GM12864 (cell line): ENCODE data around the gene SDHAF3.
A peak's percentile ranks its signal among the peaks of the same experiment; 100 is the strongest.
"Not testable (repeated sequence)": the region's sequence is repeated elsewhere in the genome, so short reads cannot be mapped to it uniquely, and the experiment has no call there.

Source experiments
- DNase-seq: peaks from one replicate; pipeline ENCODE4 v3.0.0-alpha.2; 2011; ENCODE audit warnings: low read depth
- H3K4me3 ChIP-seq: 2 replicates; pipeline ENCODE4 v1.5.1; 2011; ENCODE audit warnings: mild to moderate bottlenecking, low read depth, low read length, control low read depth
- TF ChIP-seq, protein P1 (sequence below): IDR thresholded peaks from 2 replicates; pipeline ENCODE4 v1.5.1; 2011; ENCODE audit warnings: low read depth, mild to moderate bottlenecking, moderate library complexity, low read length, control low read depth, inconsistent platforms; ENCODE audit errors: missing control alignments

Gene SDHAF3

DNA sequence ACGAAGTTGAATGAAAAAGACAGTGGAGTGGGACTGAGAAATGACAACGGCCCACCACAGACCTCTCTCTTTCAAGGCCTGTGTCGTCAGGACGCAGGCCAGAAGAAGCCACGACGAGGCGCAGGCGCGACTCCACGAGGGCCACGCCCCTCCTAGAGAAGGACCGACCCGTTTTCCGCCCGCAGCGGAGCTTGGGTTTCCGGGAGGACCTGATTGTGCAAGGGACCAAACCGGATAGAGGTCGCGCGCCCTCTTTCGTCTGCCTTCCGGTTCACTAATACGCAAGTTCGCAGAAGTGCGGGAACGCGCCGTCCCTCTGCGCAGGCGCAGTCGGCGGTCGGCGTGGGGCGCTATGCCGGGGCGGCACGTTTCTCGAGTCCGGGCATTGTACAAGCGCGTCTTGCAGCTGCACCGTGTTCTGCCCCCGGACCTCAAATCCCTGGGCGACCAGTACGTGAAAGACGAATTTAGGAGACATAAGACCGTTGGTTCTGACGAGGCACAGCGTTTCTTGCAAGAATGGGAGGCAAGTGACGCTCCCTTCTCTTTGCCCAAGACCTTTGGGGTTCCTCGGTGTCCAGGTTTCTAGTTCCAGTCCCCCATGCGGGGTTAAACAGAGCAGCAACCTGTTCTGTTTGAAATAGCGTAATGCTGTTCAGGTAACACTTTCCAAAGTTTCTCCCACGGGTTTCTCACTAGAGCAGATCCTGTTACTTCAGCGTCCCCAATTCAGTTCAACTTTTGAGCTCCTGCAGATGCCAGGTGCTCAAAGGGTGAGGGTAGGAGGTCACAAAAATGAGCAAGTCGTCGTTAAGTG, at the start of gene SDHAF3:
SDHAF3 (plus strand) TSS at position 327 of the 817 bp plus-strand sequence; CDS start at position 353, 26 bp downstream.
- H3K4me3 ChIP-seq = peak within 1 kb of the TSS; percentile 88
- TF ChIP-seq, protein P1, sequence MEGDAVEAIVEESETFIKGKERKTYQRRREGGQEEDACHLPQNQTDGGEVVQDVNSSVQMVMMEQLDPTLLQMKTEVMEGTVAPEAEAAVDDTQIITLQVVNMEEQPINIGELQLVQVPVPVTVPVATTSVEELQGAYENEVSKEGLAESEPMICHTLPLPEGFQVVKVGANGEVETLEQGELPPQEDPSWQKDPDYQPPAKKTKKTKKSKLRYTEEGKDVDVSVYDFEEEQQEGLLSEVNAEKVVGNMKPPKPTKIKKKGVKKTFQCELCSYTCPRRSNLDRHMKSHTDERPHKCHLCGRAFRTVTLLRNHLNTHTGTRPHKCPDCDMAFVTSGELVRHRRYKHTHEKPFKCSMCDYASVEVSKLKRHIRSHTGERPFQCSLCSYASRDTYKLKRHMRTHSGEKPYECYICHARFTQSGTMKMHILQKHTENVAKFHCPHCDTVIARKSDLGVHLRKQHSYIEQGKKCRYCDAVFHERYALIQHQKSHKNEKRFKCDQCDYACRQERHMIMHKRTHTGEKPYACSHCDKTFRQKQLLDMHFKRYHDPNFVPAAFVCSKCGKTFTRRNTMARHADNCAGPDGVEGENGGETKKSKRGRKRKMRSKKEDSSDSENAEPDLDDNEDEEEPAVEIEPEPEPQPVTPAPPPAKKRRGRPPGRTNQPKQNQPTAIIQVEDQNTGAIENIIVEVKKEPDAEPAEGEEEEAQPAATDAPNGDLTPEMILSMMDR = peak; percentile 6
- DNase-seq = peak; percentile 97

DNA sequence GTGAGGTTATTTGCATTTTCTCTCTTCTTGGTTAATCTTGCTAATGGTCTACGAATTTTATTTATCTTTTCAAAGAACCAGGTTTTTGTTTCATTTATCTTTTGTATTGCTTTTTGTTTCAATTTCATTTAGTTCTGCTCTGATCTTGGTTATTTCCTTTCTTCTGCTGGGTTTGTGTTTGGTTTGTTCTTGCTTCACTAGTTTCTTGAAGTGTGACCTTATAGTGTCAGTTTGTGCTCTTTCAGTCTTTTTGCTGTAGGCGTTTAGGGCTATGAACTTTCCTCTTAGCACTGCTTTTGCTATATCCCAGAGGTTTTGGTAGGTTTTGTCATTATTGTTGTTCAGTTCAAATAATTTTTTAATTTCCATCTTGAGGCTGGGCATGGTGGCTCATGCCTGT, 45.5 kb upstream of the SDHAF3 start:
- H3K4me3 ChIP-seq, DNase-seq: not testable (repeated sequence)

DNA sequence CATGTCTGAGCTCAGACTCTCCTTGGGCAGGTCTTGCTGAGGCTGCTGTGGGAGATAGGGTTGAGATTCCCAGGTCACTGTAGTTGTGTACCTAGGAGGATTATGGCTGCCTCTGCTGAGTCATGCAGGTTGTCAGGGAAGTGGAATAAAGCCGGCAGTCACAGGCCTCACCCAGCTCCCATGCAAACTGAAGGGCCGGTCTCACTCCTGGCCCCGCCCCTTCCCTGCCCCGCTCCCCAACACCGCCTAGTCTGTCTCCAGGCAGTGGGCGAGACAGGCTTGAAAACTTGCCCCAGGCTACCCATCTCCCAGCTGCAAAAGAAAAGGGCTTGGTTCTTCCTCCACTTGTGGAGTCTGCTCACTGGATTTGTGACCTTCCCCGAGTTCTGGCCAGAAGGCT, 41.6 kb upstream of the SDHAF3 start:
- TF ChIP-seq, protein P1 = no peak
- no peak overlapping the region for H3K4me3 ChIP-seq
- no peak for DNase-seq

DNA sequence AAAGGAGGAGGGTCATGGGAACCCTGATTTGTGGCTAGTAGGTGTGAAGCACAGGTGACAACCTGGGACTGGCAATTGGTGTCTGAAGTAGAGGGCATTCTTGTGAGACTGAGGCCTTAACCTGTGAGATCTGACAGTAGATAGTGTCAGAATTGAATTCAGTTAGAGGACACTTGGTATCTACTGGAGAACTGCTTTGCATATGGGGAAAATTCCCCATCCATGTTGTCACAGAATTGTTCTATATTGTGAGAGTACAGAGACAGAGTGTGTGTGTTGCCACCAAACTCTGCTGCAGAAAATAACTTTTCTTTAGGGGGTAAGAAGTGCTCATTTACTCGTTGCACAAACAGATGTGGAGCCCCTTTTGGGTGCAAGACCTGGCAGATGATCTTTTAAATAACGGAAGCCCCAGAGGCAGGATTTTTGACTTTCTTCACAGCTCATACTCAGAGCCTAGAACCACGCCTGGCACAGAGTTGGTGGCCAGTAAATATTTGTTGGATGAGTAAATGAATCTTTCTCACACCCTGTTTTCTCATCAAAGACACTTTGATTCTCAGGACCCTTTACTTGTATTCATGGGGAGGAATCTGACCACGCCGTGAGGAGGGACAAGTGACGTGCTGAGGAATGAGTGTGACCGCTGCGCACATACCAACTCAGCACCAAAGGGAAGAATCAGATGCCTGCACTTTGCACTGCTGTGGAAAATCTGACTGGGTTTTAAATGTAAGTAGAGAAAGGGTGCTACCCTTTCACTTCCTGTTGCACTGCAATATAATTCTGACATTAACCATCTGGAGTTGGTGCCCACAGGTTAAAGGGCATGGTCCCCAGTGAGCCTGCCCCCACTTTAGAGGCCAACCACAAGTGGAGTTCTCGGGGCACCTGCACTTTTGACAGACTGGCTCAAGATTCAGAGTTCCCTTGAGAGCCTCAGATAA, 39.2 kb upstream of the SDHAF3 start:
- TF ChIP-seq, protein P1 = no peak
- DNase-seq = no peak
- H3K4me3 ChIP-seq = no peak overlapping the region

DNA sequence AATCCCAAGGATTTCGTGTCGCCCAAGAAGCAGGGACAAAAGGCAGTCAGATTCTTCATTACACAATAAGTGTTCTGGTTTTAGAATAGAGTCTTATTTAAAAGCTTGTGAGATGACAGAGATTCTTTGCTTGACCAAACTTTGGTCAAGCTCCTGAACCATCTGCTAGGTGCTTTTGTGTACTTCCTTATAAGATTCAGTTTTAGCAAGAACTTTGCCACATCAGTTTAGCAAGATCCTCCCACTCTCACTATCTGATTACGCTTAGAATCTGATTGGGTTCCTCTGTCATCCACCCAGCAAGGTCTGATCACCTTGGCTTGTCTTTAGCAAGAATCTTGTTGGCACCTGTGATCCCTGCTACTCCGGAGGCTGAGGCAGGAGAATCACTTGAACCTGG, 38.2 kb upstream of the SDHAF3 start:
- TF ChIP-seq, protein P1 = no peak
- no peak for DNase-seq
- H3K4me3 ChIP-seq = no peak overlapping the region

DNA sequence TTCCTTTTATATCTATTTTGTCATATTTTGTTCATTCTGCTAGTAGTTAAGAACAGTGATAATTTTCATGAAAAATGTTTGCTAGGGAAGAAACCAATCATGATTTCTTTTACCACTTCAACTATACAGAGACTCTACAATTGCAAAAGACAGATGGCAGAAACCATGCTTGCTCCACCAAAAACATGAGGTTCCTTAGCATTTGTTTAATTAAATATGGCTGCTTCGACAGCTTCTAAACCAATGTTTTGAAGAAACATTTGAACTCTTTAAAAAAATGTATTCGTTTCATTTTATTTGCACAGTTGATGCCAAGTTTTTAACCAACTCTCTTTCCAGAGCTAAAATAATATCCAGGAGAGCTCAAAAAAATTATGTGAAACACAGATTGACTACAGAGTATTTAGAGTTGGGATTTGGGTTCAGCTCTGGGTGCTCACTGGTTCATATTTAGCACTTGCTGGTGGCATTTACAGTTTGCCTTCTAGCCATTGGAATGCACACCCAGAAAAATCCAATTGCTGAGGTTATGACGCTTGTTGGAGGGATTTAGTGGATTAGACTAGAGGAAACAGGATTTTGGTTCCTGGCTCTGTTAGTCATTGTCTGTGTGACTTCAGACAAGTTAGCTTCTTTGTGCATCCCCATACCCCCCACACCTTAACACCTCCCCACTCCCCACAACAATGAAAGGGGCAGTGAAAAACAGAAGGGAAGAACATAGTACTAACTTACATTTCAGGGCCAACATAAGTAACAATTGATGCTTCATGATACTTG, 35.8 kb upstream of the SDHAF3 start:
- H3K4me3 ChIP-seq = no peak overlapping the region
- no peak for DNase-seq
- TF ChIP-seq, protein P1 = no peak

DNA sequence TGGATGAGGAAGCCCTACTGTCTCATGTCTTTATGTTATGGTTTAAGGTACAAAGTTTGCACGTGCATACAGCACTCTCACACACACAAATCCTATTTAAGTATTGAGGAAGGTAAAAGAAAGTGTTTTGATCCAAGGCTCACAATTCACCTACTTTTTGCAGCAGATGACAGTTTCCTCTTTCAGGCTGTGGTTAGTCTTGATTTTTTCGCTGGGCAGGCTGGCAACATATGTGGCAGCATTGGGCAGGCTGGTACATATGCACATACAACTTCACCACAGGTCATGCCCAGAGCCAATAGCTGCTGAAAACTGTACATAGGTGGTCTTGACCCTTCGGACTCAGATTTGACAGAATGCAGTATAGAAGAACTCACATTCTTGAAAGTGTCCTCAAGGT, 29.1 kb upstream of the SDHAF3 start:
- H3K4me3 ChIP-seq = no peak overlapping the region
- no peak for DNase-seq
- TF ChIP-seq, protein P1 = no peak
